Neutrophil (primary cell): ENCODE measurements around the gene IGSF9B.

Source experiments
- H3K27ac ChIP-seq: fragments of 200-600 bp; sonication (generic); 2 replicates; pipeline ENCODE4 v1.5.1; 2016; ENCODE audit warnings: mild to moderate bottlenecking, moderate library complexity
- H3K27me3 ChIP-seq: fragments of 200-600 bp; sonication (generic); 2 replicates; pipeline ENCODE4 v1.6.0; 2016; ENCODE audit warnings: mild to moderate bottlenecking
- H3K36me3 ChIP-seq: fragments of 200-600 bp; sonication (generic); 2 replicates; pipeline ENCODE4 v1.5.1; 2017
- H3K4me1 ChIP-seq, 2 experiments: fragments of 200-600 bp in 1 of 2; sonication (generic) in 1 of 2; 1 replicate in 1 of 2; 2 replicates in 1 of 2; pipeline versions ENCODE4 v1.5.1 to v1.6.1; 2013 to 2016; ENCODE audit warnings: low read depth in 1 of 2, low read length in 1 of 2, mild to moderate bottlenecking in 1 of 2, moderate library complexity in 1 of 2; ENCODE audit not compliant: control insufficient read depth in 1 of 2, insufficient read depth in 1 of 2
- H3K4me3 ChIP-seq, 2 experiments: fragments of 200-600 bp in 1 of 2; sonication (generic) in 1 of 2; 1 replicate in 1 of 2; 2 replicates in 1 of 2; pipeline ENCODE4 v1.5.1; 2013 to 2016; ENCODE audit warnings: low read depth in 1 of 2, low read length in 1 of 2, mild to moderate bottlenecking in 1 of 2, moderate library complexity in 1 of 2
- H3K9me3 ChIP-seq: fragments of 200-600 bp; sonication (generic); 2 replicates; pipeline ENCODE4 v1.5.1; 2016
- CTCF ChIP-seq: fragments of 200-600 bp; sonication (generic); IDR thresholded peaks from 2 replicates; pipeline ENCODE4 v1.5.1; 2016; ENCODE audit warnings: antibody characterized with exemption

IGSF9B gene

GRCh38 chr11:134001596-134001995 is 44.8 kb upstream of the IGSF9B start:
- H3K27ac ChIP-seq: no peak overlapping the region
- no peaks in the 10 kb centered on the region for H3K36me3 ChIP-seq
- H3K4me3 ChIP-seq: no peak overlapping the region
- H3K27me3 ChIP-seq: no peaks in the 10 kb centered on the region
- H3K9me3 ChIP-seq: no peaks in the 10 kb centered on the region
- TF ChIP-seq CTCF: no peak
- no peaks in the 10 kb centered on the region for H3K4me1 ChIP-seq

- Histone ChIP-seq H3K9me3 (no peaks in the 10 kb centered on the region), H3K4me1 (no peaks in the 10 kb centered on the region), H3K36me3 (no peaks in the 10 kb centered on the region), H3K27ac (no peak overlapping the region), H3K27me3 (no peaks in the 10 kb centered on the region), H3K4me3 (no peak overlapping the region)
- no peak for TF ChIP-seq CTCF
These were observed 44.3 kb upstream of the IGSF9B start for GRCh38 chr11:134001088-134001487.

- no peak for TF ChIP-seq CTCF
- no peak overlapping the region for H3K27ac ChIP-seq
- H3K4me1 ChIP-seq: no peaks in the 10 kb centered on the region
- H3K9me3 ChIP-seq: no peaks in the 10 kb centered on the region
- no peaks in the 10 kb centered on the region for H3K27me3 ChIP-seq
- H3K36me3 ChIP-seq: no peaks in the 10 kb centered on the region
- H3K4me3 ChIP-seq: no peak overlapping the region
These were observed 42.6 kb upstream of the IGSF9B start for GRCh38 chr11:133999355-133999754.

- no peaks in the 10 kb centered on the region for H3K27me3 ChIP-seq
- no peaks in the 10 kb centered on the region for H3K4me1 ChIP-seq
- no peaks in the 10 kb centered on the region for H3K9me3 ChIP-seq
- no peaks in the 10 kb centered on the region for H3K36me3 ChIP-seq
- no peak overlapping the region for H3K27ac ChIP-seq
- no peak overlapping the region for H3K4me3 ChIP-seq
- no peak for TF ChIP-seq CTCF
These were observed 40.8 kb upstream of the IGSF9B start for GRCh38 chr11:133997554-133997953.

- TF ChIP-seq CTCF: no peak
- Histone ChIP-seq H3K4me3 (no peak overlapping the region), H3K27me3 (no peaks in the 10 kb centered on the region)
These were observed 39.9 kb upstream of the IGSF9B start for GRCh38 chr11:133996671-133997070.

GRCh38 chr11:133995066-133995465 is 38.3 kb upstream of the IGSF9B start:
- no peaks in the 10 kb centered on the region for H3K36me3 ChIP-seq
- H3K9me3 ChIP-seq: no peaks in the 10 kb centered on the region
- H3K4me3 ChIP-seq: no peak overlapping the region
- H3K27ac ChIP-seq: no peak overlapping the region
- no peaks in the 10 kb centered on the region for H3K4me1 ChIP-seq
- no peak for TF ChIP-seq CTCF
- no peaks in the 10 kb centered on the region for H3K27me3 ChIP-seq

More at GRCh38 chr11:133996671-133997070, 39.9 kb upstream of the IGSF9B start:
- no peaks in the 10 kb centered on the region for H3K4me1 ChIP-seq
- no peaks in the 10 kb centered on the region for H3K36me3 ChIP-seq
- no peak overlapping the region for H3K27ac ChIP-seq
- no peaks in the 10 kb centered on the region for H3K9me3 ChIP-seq
